SK-MEL-5 (cell line): ENCODE data around the gene KCNK17. TPM values are rescaled to one million over a fixed set of nuclear protein-coding genes. Genes with fewer than 3 reads are reported as not detected.

Experiments used
- DNase-seq: peaks from one replicate; pipeline ENCODE4 v3.0.0-alpha.2; 2016; ENCODE audit warnings: low read depth, low spot score
- in situ Hi-C: cut with HindIII; loops from 2 replicates; pipeline ENCODE4 v1.10.0; 2016; ENCODE audit warnings: low sequenced_read_pairs, high pct_unique_total_duplicates, low pct_unique_long_range_greater_than_20kb
- total RNA-seq: library from RNA; depleted of rRNA; stranded (reverse); fragments of >200 nt; shearing (Covaris generic); gene quantifications from 2 replicates; pipeline ENCODE4 v1.2.3, GENCODE V29; 2014

Gene KCNK17
- total RNA-seq, 1 experiment from 2014 or later: not detected

DNA sequence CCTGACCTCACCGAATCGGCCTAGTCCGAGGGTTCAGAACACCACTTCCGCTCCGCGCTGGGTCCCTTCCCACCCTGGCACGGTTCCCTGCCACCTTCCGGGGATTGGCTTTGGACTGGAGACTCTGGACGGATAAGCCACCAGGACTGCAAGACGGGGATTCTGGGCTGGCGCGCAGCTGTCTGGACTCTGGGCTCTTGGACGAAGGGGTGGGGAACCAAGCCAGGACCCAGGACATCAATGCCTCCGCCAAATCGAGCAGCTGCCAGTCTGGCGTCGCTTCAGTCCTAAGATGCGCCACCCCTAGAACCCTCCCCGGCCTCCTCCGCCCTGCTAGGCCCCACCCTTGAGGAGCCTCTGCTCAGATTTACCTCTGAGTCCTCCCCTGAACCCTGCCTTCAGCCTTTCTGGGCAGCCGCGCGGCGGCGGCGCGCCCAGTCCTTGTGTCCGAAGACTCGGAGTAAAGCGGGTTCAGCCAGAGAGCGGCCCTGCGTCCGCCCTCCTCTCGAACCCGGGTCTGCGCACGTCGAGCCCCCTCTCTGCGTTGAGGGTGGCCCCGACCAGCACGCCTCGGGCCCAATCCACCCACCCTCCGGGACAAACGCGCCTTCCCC, 1.2 kb downstream of the KCNK17 start:
- DNase-seq: no peak
- in situ Hi-C loops: no loop called here

DNA sequence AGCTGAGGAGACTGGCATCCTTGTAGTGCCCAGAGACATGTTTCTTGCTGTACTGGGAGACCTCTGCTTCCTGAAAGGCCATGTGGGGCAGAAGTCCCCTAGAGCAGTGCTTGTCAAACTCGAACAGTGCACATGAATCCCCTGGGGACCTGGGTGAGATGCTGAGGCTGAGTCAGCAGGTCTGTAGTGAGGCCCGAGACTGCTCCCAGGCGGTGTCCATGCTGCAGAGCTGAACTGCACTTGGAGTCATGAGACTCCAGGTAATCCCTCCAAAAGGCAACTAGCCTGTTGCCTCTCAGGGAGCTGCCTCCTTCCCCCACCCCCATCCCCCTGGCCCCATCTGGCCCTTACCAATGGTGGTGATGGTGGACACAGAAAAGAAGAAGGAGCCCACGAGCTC, 3.7 kb downstream of the KCNK17 start:
- DNase-seq: no peak
- in situ Hi-C loops: no loop called here

DNA sequence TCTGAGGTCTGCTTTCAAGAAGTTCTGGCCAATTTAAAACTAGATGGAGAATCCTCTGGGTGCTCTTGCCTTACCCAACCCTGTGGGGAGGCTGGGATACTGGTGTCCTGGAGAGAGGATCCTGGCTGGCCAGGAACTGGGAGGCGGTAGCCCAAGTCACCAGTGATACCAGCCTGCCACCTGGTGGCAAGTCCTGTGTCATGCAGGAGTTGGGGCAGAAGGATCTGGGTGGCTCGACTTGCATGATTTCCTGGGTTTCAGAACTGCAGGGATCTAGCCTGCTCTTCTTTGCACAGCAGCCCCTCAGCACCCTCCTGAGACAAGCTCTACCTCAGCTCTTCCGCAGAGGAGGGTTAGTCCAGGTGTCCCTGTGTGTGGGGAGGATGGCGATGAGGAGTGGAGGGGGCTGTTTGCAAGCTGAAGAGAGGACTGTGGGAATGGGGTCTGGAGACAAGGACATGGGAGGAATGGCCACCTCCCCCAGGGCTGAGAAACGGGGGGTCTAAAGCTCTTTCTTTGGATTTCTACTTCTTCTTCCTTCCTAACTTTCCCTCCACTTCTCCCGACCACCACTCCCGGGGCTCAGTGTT, 4.2 kb downstream of the KCNK17 start:
- peak; percentile 71 for DNase-seq
- in situ Hi-C loops: no loop called here

DNA sequence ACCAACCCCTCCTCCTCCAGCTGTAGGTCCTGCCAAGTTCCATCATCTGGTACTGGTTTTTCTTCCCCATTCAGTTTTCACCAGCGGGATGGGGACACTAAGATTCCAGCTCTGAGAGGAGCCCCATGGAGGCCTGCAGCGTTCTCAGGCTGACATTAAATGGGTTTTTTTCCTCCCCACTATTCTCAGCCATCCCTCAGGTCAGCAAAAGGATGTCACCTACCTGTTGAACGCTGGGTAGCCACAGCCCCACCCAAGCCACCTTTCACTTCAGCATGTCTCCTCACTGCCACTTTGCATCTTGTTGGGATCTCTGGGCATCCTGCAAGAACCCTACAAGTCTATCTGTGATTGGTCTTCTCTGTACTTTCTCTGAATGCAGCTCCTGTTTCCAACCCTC, 6.8 kb downstream of the KCNK17 start:
- no peak for DNase-seq
- in situ Hi-C loops: no loop called here

DNA sequence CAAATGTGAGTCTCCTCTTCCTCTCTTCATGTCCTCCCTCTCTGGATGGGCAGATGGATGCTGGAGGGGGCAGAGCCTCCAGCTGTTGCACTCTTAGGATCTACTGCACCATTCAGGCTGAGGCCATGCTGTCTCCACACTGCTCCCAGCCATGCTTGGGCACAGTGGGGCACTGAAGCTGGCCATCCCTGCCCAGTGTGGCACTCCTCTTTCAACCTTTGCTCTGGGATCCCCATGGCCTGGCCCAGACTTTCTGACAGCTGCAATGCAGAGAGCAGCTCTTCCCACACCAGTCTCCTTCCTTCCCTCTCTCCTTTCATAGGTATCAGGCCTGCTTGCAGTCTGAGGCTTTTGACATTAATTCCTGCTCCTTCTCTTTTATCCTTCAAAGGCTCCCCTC, 9.3 kb downstream of the KCNK17 start:
- DNase-seq: no peak
- in situ Hi-C loops: no loop called here

DNA sequence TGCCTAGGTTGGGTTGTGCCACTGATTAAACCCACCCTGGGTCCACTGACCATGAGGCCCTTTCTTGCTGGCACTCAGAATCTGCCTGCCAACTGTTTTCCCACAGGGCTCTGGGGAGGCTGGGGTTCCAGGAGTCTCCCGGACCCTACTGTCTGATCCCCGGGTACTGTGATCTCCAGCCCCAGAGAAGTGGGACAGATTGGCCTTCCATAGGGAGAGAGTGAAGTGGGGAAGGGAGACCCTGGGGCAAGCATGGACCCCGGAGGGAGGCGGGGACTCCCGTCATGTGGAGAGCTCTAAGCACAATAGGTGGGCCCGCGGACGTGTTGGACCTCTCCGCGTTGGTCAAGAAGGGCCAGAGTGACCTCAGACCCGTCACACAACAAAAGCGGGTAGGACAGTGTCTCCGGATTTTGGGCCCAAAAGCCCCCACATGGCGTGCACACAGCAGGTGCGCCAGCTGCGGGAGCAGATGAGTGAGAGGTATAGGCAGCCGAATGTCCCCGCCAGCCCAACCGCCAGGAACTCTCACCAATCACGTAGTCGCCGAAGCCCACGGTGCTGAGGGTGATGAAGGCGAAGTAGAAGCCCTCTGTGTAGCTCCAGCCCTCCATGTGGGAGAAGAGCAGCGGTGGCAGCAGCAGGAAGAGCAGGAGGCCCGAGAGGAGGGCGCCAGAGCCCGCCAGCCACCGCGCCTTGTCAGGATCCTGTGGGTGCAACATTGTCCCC, 10.6 kb downstream of the KCNK17 start:
- in situ Hi-C loops: no loop called here
- DNase-seq: no peak

DNA sequence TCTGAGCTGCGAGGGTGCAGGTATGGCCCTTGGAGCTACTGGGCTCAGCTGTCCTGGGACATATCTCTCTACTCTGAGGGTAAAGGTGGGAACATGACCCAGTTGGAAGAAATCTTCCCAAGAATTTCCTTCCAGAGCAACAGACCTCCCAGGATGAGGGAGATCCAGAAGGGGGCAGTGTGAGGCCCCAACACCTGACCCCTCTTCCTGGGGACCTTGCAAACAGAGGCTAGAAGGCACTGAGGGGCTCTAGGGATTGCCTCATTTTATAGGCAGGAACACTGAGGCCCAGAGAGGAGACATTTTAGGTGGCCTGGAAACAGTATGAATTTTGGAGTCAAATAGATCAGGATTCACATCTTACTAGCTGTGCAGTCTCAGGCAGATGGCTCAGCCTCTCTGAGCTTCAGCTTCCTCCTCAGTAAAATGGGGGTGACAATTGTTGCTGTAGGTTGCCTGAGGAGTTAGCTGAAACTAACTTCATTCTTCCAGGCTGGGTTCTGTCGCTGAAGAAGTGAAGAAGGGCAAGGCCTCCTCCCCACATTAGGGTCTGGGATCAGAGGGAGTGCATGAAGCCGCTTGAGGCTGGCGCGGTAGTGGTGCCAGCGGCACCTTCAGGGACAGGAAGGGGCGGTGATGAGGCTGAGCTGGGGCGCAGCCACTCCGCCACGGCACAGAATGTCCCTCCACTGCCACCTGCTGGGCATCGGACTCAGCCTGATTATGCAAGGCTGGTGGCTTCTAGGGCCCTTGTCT, 11.4 kb downstream of the KCNK17 start:
- DNase-seq: peak; percentile 78
- in situ Hi-C loops: no loop called here

DNA sequence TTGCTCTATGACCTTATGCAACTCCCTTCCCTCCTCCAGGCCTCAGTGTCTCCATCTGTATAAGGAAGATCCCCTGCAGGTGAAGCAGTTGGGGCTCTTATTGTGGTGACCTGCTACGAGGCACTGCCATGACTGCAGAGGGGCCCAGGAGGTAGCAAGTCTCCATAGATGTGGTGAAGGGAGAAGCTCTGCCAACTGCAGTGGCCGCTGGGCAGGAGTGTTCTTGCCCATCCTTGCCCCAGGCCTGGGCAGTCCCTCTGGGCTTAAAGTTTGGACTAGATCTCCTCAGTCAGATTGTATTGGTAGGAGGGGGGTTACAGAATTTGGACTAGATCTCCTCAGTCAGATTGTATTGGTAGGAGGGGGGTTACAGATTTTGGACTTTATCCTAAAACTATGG, 12.2 kb downstream of the KCNK17 start:
- DNase-seq: no peak
- in situ Hi-C loops: no loop called here

DNA sequence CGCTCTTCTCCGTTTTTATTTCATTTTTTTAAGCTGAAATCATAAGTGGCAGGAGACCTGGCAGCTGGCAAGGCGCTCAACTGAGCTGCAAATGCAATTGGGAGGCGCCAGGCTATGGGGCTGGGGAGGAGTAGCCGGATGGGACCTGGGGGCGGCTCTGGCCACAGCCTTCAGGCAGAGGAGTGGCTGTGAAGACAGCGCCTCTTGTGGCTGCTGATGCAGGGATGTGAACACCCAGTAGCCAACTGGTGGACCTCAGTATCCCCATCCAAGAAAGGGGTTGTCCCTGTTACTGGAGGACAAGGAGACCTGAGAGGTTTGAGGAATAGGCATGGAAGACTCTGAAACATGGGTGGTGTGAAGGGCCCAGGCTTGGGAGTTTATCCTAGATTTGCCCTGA, 12.6 kb downstream of the KCNK17 start:
- in situ Hi-C loops: no loop called here

DNA sequence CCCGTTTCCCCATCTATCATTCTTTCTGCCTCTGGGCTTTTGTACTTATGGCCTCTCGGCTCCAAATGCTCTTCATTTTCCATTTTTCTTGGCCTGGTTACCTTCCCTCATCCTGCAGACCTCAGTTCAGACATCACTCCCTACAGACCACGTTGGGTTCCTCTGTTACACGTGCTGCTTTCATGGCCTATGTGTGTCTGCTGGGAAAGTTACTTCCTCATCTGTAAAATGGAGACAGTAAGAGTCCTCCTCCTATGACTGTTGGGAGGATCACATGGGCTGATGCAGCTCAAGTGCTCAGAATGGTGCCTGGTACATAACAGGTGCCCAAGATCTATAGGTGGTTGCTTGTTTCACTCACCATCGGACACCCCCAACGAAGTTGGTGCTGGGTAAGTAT, 13.5 kb downstream of the KCNK17 start:
- no peak for DNase-seq
- in situ Hi-C loops: no loop called here

More for the DNA sequence above, 12.6 kb downstream of the KCNK17 start:
- DNase-seq: peak; percentile 55

DNA sequence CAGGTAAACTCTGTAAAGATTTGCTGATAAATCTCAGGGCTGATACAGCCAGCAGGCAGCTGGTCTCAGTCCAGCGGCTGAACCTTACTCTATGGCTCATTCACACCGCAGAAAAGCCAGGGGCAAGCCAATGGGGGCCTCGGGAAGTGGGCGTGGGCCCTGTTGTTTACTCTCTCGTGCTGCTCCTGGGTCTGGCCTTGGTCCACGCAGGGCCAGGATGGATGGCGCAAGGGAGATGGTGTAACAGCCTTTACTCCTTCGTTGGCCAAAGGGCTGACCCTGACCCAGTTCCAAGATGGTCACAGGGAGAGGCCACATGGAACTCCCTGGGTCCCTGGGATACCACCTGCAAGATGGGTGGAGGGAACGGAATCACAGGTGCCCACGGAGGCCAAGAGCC, 16.2 kb downstream of the KCNK17 start:
- DNase-seq: no peak
- in situ Hi-C loops: no loop called here

DNA sequence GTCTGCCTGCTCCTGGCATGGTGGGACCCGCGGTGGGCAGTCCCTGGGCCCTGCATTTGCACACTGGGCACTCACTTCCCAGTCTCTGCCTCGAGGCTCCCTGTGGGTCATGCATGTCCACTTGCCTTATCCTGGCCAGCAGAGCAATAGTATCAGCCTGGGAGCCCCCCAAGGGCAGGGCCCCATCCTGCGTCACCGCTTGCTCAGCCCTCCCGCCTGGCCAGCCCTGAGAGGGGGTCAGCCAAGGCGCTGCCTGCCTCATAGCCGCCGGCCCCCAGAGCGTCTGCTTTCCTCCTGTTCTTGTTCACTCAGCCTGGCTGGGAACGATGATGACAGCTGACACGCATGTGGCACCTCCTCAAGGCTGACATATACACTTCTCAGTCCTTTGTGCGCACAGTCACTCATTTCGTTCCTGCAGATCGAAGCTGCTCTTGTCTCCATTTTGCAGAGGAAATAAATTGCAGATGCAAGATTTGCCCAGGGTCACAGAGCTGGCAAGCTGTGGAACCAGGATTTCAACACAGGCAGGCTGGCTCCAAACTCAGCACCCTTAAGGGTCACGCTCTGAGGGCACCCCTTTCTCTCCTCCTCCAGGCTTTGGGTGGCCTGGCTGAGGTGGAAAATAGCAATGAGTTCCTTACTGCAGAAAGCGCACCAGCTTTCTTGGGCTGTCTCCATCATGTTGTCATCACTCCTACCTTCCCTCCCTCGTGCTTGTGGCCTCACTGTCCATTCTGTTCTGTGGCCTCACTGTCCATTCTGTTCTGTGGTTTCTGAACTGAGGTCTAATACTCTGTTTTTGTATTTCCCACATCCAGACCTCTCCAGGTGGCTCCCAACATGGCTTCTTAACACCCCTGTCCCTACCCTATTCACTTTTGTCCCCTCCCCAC, 17.2 kb downstream of the KCNK17 start:
- in situ Hi-C loops: no loop called here

DNA sequence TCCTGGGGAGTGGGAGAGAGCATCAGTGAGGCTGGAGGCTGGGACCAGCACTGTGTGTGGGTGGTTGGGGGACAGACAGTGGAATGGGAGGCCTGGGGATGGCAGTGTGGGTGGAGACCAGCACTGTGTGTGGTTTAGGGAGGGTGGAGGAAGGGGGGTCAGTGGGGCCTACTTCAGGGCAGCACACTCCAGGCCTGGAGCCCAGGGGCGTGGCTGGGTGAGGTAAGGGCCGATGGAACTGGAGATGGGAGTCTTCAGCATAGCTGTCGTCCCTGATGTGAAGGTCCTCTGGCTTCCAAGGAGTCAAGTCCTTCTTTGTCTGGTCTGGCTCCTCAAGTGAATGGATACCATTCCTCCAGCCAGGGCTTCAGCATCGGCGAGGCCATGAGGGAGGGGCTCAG, 18.6 kb downstream of the KCNK17 start:
- in situ Hi-C loops: no loop called here
- DNase-seq: no peak

More for the DNA sequence above, 17.2 kb downstream of the KCNK17 start:
- no peak for DNase-seq

DNA sequence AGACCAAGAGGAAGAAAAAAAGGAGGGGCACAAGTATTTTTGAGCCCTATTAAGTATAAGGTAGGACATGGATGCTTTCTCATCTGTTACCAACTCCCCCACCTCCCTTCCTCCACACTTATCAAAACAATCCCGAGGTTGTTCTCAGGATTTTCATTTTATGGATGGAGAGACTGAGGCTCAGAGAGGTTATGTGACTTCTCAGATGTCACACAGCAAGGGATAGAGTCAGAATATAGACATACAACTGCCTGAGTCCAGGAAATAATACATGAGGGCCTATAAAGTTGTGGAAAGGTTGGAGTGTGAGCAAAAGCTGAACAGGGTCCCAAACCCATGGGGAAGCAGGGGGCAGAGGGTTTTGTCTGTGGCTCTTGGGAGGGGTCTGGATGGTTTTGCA, 19.3 kb downstream of the KCNK17 start:
- DNase-seq: no peak
- in situ Hi-C loops: no loop called here

DNA sequence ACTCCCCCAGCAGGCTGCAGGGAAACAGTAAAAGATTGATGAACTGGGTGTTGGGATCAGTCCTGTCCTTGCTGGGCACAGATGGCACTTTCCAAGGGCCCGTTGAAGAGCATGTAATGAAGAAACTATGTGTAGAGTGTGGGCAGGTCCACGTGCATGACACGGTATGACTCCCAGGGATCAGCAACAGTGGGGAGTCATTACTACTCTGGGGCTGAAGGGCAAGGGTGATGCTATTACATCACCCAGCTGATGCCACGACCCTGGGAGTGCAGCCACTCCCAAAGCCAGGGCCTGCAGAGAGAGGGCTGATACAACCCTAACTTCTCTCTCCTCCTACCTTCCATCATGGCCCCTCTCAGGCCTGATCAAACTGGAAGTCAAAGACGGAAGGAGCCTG, 20.1 kb downstream of the KCNK17 start:
- no peak for DNase-seq
- in situ Hi-C loops: no loop called here

DNA sequence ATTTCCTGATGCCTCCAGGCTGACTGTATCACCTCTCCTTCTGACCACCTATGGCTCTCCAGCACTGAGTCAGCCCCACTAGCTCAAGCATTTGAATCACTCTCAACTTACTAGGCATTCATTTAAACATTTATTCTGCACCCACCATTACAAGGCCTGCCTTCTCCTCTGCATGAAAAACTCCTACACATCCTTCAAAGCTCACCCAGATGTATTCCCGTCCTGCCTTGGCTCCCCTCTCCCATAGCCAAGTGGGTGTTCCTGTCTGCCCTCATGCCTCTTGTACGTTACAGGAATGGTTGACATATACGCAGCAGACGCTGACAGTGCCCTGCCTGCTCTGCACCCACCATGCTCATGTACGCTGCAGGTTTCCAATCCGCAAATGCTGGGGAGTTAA, 21.6 kb downstream of the KCNK17 start:
- in situ Hi-C loops: no loop called here

DNA sequence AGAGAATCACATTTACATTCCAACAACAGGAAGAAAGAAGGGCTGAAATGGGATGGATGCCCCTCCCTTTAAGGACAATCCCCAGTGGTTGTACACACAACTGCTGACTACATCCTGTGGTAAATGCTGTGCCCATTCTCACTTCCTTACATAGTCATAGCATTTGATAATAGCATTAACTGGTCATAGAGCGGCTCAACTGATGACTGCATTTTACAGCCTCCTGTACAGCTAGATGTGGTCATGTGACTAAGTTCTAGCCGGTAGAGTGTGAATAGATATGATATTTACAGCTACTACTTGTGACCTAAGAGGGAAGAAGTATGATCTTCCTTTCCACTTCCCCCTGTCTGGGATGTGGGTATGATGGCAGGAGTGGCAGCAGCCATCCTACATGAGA, 24.7 kb downstream of the KCNK17 start:
- in situ Hi-C loops: no loop called here
- DNase-seq: no peak

More for the DNA sequence above, 21.6 kb downstream of the KCNK17 start:
- DNase-seq: no peak
